HG03108 (cell line): ENCODE results near the gene SEZ6.

Experiments
- ATAC-seq: cut with Tn5 transposase; IDR thresholded peaks from one replicate; pipeline ENCODE4 v1.9.1; 2021; ENCODE audit warnings: moderate library complexity; ENCODE audit not compliant: unreplicated experiment

Gene SEZ6

DNA sequence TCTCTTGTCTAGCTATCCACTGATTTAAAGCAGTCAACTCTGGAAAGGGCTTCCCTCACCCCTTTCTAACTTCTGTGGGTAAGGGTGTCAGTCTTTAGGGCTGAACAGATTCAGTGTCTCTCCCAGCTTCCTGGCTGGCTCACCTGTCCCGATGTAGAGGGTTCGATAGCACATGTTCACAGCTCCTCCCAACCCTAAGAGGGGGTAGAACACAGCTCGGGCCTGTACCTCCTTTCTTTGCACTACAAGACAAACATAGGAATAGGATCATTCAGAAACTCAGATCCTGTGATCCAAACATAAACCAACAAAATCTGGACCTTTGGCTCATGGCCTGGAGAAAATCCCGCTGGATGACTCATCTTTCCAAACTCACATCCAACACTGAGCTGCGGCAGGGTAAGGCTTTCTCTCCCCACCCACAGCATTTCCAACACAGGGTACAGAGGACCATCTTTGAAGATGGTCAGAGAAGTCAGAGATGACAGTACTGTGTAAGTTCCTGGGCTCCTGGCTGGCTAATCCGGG, 97.1 kb downstream of the SEZ6 start:
- ATAC-seq: no peak

DNA sequence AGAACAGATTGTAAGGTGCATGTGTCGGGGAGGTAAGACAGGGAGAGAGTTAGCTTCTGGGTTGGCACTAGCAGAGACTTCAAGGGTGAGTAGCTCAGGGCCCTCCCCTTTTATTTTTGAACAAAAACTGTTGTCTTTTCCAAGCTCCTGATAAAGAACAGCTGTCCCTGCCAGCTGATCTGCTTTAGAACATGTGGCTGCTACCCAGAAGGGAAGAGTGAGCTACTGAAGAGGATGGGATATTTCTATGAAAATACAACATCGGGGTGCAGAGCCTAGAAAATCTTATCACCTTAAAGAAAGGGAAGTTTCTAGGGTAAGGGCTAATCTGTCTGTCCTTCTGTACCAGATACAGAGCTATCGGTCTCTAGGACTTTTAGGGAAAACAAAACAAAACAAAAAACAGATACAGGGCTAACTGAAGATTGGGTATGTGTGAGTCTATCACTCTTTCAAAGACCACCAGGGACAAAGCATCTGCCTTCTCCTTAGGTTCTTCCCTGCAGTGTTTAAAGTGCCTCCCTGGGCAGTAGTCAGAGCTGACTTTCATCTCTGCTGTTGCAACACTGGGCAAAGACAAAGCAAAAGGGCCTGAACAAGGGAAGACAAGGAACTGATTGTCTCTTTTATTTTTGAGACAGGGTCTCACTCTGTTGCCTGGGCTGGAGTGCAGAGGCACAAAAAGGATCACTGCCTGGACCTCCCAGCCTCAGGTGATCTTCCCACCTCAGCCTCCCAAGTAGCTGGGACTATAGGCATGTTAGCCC, 97.9 kb downstream of the SEZ6 start:
- ATAC-seq: no peak

DNA sequence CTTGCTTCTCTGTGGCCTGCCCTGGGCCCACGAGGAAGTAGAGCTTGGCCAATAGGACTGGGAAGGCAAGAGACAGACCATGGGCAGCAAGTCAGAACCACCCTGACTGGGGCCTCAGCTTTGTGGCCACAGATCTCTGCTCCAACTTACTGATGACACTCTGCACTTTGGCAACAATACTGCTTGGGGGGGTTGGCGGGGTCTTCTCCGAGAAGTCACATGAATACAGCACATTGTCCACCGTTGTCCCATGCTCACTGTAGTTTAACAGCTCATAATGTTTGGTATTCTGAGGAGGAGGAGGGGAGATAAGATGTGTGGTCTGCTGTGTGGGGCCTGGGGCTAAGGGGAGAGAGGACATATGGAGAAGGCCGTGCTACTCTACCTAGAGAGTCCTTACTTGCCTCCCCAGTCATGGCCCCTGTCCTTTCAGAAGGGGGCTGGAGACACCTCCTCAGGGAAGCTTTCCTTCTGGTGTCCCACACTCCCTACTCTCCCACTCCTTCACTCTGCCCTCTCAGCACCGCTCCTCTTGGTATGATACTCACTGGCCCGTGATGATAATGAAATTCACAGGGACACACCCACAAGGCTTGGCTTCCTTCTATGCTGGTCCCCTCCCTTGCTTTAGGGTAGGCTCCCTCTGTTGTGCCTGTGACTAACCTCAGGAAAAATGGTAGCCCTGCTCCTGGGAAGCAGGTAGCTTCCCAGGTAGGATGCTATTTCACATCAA, 99.0 kb downstream of the SEZ6 start:
- ATAC-seq: no peak

DNA sequence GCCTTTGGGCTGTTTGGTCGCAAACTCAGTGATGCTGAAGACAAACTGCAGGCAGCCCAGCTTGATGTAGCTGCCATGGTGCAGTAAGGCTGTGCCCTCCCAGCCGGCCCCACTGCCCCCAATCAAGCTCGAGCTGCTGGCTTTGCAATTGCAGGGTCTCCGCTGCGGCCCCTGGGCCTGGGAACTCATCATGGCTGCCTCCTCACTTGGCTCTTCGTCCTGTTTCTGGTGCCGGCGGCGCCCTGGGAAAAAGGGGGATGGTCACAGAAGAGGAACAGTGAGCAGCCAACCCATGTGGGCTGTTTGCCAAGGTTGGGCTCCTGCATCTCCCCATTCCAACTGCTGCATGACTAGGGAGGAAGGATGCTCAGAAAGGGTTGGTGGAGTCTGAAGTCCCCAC, 99.6 kb downstream of the SEZ6 start:
- ATAC-seq: no peak
